ENCODE measurements around the gene SFMBT2.
"Not testable (repeated sequence)": the region's sequence is repeated elsewhere in the genome, so short reads cannot be mapped to it uniquely, and the experiment has no call there.

SFMBT2 gene

DNA sequence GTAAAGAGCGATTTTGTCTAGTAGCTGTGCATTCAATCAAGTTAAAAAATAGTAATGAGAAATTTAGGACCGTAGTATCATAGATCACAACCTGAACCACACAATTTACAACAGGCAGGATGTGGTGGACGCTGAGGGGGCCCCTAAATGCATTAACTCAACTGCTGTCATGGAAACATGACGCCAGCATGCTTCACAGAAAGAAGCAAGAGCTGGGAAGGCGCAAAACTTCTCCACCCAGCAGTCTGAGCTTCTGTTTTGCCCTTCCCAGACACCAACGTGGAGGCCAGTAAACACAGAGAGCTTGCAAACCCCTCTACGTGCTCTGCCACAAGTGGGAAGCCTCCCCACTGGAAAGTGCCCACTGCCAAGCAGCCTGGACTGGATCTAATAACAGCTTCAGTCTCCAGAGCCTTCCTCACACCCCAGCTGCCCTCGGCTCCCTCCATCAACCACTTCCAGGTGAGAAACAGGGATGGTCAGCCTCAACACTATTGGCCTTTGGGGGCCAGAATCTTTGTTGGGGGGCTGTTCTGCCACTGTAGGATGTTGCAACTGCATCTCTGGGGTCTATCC, 151.8 kb downstream of the SFMBT2 start:
- no peak for DNase-seq

DNA sequence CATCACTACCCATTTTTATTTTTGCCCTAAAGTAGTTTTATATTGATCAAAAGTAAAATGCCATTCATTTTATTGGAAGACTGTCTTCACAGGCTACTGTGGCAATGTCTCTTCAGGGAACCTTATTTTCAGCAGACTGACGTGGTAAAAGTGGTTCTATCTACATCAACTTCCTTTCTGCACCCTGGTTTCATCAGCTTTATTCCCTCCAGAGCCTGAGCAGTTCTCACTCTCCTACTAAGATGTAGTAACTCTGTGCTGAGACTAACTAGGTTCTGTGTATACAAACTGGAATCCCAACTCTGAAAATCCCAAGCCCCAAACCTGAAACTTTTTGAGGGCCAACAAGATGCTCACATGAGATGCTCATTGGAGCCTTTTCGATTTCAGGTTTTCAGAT, 155.3 kb downstream of the SFMBT2 start:
- no peak for DNase-seq

- DNase-seq, result no peak
These were observed 159.0 kb downstream of the SFMBT2 start for GRCh38 chr10:7251696-7252465.

GRCh38 chr10:7250236-7250635, 160.6 kb downstream of the SFMBT2 start:
- no peak for DNase-seq

GRCh38 chr10:7248585-7249164, 162.2 kb downstream of the SFMBT2 start:
- DNase-seq, result no peak

DNA sequence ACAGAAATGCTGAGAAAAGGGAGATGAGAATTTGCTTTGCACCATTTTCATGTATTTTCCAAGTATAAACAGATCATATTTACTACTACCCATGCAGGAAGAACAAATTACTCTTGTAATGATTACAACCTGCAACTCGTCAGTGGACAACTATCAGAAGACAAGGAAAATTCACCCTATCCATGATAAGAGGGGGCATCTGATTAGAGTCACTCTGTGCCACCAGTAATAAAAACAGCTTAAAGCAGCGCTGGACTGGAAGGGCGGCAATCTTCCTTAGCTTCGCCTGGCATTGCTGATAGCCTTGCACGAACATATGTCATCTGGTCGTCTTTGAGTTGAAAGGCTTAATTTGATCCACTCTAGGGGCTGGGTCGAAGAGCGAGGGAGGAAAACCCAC, 162.7 kb downstream of the SFMBT2 start:
- no peak for DNase-seq

- no peak for DNase-seq
These were observed 165.3 kb downstream of the SFMBT2 start for GRCh38 chr10:7245505-7245904.

GRCh38 chr10:7243873-7244272, 167.0 kb downstream of the SFMBT2 start:
- no peak for DNase-seq

GRCh38 chr10:7243139-7243538, 167.7 kb downstream of the SFMBT2 start:
- DNase-seq, result no peak

- DNase-seq, result no peak
These were observed 171.4 kb downstream of the SFMBT2 start for GRCh38 chr10:7239312-7239985.

- DNase-seq, result no peak
These were observed 175.5 kb downstream of the SFMBT2 start for GRCh38 chr10:7235376-7235775.

DNA sequence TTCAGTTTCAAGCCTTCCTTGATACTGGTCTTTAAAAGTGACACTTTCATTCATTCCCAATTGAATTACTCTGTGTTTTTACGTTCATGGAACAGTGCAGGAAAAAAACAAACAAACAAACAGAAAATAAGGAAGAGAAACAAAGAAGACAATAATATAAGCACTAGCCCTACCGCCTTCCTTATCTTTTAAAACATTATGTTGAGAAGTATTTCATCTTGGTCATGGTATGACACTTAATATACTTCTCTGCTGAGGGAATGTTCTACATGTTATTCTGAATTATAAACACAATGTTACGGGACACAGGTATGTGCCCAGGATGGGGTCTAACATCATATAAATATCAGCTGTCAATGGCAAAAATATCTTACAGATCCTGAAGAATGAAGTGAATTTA, 176.7 kb downstream of the SFMBT2 start:
- DNase-seq, result no peak

DNA sequence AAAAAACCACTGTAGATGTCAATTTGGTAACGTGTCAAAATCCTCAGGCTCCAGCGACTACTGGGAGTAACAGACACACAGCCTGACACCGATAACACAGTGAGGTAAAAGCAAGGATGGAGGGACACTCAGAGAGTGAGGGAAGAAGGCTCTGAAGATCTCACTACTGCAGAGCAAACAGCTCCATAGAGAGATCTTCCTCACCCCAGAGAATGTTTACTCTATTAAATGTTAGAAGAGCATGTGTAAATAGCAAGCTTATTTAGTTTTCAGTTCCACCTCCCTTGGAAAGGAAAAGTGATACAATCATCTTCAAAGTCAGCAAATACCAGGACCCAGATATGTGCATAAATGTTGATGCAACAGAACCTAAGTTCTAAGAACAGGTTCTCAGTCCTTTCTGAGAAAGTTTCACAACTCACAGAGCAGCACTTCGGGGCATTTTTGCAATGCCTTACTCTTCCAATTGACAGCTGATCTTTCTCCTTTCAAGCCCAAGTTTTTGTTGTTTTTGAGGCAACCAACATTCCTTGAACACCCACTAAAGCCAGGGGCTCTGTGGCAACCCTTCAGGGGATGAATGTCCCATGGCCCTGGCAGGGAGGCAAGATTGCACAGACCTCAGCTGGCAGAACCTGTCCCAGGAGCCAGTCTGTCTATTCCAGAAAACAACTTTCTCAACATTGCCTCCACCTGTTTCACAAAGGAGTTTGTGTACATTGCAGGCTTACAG, 177.4 kb downstream of the SFMBT2 start:
- no peak for DNase-seq

- DNase-seq, result no peak
These were observed 179.1 kb downstream of the SFMBT2 start for GRCh38 chr10:7231509-7232414.

DNA sequence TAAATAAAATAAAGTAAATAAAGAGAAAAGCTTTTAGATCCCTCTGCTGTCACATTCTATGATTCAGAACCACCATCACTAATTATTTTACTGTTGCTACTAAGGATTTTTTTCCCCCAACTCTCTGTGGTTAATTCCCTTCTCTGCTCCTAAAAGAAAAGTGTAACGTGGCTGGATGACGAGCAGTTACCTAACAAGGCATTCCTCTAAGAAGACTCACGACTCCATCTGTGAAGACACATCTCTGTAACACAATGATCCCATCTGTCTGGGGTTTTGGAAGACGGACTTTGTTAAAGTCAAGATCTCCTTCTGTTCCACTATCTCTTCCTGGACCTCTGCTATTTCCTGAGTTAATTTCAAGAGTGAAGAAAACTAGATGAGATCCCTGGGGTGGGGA, 179.9 kb downstream of the SFMBT2 start:
- no peak for DNase-seq

GRCh38 chr10:7230036-7230435, 180.8 kb downstream of the SFMBT2 start:
- no peak for DNase-seq

- DNase-seq, result no peak
These were observed 185.7 kb downstream of the SFMBT2 start for GRCh38 chr10:7225133-7225532.

DNA sequence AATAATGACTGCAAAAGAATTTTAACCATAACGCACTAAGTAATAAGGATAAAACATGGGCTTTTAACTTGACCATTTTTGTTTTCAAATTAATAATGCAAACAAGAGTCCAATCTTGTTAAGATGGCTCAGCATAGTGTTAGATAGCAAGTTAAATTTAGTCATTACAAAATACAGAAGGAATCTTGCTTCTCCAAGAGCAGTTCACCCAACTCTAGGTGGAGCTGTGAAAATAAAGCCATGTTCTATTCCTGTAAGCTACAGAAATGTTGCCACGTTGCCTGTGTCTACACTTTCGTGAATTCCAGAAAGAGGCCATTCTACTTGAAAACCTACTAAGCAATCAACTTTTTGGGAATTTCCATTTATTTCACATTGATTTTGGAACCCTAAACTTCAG, 191.9 kb downstream of the SFMBT2 start:
- no peak for DNase-seq

DNA sequence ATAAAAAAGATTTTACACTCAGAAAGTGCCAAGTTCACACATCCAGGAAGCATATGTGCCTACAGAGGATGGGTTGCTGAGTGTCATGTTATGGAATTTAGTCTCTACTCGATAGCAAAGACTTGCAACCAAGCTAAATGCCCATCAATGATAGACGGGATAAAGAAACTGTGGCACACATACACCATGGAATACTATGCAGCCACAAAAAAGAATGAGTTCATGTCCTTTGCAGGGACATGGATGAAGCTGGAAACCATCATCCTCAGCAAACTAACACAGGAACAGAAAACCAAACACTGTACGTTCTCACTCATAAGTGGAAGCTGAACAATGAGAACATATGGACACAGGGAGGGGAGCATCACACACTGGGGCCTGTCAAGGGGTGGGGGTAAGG, 198.1 kb downstream of the SFMBT2 start:
- DNase-seq, result not testable (repeated sequence)

DNA sequence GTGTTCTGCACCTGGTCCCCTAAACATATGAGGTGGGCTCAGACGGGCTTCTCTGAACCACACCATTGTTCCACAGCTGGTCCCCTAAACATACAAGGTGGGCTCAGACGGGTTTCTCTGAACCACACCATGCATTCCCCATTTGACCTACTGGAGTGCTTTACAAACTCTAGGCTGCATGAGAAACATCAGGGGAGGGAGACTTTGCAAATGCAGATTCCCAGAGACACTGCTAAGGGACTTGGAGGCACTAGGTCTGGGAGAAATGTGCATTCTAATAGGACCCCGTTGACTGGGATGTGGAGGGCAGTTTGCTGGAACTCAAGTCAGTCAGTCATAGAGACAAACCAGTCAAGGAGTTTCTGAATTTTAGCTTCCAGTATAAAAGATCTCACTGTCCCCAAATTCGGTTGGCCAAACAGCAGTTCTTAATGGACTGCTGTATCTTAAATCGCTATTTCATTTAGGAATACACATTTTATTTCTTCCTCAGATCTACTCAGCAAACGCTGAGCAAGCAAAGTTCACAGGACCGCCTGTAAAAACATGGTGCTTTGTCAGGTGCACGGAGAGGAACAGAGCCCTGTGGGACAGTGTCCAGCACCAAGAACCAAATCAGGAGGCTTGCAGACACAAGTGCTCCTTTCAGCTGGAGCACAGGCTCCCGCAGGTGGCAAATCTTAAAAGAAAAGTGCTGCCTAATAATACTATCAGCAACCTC, 198.8 kb downstream of the SFMBT2 start:
- DNase-seq, result no peak

DNA sequence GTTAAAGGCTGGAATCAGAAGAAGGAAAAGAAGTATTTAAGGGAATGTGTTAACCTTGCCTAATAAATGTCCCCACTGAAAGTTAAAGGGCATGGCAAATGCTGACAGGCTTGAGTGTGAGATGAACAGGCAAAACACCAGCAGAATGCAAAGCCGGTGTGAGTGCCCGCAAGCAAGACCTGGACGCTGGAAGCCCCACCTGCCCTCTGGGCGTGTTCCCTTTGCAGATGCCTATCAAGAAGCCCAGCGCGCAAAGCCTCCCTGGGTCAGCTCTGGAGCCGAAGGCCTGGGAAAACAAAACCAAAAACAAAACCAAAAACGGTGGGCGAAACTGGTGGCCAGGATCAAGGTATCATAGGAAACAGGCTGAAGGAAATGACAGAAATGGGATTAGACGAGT, 200.3 kb downstream of the SFMBT2 start:
- no peak for DNase-seq
